Fibroblast of skin of back (primary cell): ENCODE measurements around the gene BOLA1.
A peak's percentile ranks its signal among the peaks of the same experiment; 100 is the strongest.
"Not testable (repeated sequence)": the region's sequence is repeated elsewhere in the genome, so short reads cannot be mapped to it uniquely, and the experiment has no call there.

Experiments
- DNase-seq: peaks from one replicate; pipeline ENCODE4 v3.0.0-alpha.2; 2013

The BOLA1 gene

DNA sequence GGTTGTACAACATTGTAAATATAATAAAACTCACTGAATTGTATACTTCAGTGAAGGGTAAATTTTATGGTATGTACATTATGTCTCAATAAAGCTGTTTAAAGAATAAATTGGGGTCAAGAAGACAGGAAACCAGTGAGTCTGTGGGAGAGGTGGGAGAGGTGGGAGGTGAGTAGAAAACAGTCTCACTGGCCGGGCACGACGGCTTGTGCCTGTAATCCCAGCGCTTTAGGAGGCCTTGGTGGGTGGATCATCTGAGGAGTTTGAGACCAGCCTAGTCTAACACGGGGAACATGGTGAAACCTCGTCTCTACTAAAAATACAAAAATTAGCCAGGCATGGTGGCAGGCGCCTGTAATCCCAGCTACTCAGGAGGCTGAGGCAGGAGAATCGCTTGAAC, 33.1 kb downstream of the BOLA1 start:
- no peak for DNase-seq

DNA sequence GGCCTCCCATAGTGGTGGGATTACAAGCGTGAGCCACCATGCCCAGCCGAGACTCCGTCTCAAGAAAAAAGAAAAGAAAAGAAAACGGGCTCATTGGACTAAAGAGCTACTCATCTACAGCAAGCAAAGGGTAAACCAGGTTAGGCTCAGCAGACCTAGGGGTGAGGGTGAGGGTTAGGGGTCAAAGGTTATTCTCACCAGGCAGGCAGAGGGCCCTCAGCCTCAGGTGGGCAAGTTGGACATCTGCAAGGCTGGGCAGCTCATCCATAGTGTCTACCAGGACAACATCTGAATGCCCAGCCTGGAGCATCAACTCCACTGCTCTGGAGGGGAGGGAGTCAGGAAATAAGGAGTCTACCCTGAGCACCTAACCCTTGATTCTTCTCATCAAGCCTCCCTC, 33.8 kb downstream of the BOLA1 start:
- no peak for DNase-seq

DNA sequence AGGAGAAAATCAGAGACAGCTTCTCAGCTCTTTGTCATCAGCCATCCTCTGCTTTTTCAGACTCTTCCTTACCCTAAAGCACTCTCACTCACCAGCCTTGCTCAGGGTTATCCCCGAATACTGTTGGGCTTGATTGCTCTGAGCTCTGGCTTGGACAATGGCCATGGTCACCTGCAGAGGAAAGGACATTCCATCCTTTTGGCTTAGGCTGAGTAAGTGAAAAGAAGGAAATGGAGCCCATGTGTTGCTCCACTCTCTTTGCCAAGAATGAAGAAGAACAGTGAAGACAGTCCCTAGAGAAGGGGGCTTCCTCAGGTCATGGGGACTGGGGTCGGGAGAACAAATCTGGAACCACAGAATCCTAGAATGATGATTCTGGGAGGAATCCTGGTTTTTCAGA, 35.0 kb downstream of the BOLA1 start:
- no peak for DNase-seq

DNA sequence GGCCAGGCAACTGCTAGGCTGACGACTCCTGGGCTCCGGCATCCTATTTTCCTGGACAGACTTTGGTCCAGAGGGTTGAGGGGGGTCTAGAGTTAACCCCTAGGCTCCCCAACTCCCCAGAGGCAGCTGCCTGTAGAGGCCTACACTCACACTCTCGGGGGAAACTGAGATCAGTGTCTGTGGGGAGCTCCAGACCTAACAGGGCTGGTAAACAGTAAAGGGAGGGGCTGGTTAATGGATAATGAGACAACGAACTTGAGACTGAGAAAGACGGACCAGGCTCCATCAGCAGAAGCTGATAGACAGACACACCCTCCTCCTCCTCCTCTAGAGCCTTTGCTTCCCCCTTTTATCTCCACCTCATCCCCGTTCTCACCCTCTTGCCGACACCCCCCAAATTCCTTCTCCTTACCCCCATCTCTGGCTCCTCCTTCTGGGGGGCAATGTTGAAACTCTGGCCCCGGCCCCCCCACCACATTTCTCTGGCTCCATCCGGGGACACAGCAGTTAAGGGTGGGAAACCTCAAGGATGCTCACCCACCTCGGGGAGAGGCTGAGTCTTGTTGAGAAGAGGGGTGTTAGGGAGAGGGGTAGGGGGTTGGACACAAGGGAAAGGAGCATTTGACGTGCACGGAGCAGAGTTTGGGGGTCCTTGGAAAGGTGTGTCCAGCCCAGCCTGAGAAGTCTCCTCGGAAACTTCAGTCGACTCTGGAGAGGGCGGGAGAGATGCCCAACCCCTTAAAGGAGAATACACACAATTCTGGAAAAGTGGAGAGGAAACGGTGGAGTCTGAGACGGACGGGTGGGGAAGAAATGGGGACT, 37.0 kb downstream of the BOLA1 start, which contains the start of gene MTMR11:
MTMR11 (minus strand) TSS at position 710 of the 822 bp plus-strand sequence; CDS start at position 478, 232 bp downstream.
- peak; percentile 52 for DNase-seq

DNA sequence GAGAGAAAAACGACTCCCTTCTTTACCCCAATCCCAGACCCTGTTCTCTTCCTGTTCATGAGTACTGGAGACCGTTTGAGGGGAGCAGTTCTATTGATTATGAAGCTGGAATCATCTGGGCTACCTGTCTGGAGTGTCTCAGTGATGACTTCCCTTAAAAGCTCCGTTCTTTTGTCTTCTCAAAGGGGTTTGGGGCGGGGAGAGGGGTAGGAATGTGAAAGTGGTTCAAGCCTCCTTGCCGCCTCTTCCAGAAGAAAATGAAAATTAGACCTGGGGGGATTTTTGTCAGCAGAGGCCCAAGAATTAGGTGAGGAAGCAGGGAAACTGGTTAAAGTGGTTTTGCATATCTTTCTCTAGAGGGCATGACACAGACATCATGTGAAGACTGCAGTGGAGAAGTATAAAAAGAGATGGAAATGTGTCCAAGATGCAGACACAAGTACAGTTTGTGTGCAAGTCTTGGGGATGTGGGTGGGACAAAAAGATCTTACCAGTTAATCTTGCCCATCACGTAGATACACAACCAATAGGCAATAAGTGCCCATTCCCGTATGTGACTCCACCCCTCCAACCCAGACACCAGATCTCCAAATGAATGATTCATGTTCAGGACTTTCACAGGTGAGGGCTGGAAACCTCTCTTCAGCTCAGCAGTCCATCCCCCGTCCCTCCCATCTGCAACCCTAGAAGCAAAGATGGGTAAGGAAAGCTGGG, 37.8 kb downstream of the BOLA1 start:
- DNase-seq, result peak; percentile 37

DNA sequence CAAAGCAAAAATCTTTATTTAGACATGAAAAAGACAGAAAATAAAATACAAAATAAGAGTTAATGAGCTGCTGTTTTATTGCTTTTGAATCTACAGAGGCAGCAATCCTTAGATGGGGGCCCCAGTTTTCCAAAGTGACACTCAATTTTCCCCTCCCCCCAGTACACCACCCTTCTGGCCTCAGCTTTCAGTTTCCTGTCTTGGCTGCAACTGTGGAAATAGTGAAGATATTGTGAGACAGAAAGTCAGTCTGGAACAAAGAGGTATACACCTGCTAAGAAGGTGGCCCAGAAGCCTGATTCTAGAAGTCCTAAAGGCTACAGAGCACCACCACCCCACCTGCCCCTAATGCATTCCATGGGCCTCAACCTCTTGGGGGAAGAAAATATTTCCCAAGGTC, 38.4 kb downstream of the BOLA1 start:
- no peak for DNase-seq

DNA sequence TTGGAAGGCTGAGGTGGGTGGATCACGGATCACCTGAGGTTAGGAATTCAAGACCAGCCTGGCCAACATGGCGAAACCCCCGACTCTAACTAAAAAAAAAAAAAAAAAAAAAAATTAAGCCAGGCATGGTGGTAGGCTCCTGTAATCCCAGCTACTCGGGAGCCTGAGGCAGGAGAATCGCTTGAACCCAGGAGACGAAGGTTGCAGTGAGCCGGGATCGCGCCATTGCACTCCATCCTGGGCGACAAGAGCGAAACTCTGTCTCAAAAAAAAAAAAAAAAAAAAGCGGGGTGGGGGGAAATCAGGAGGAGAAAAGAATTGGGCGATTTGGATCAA, 39.3 kb downstream of the BOLA1 start:
- not testable (repeated sequence) for DNase-seq

DNA sequence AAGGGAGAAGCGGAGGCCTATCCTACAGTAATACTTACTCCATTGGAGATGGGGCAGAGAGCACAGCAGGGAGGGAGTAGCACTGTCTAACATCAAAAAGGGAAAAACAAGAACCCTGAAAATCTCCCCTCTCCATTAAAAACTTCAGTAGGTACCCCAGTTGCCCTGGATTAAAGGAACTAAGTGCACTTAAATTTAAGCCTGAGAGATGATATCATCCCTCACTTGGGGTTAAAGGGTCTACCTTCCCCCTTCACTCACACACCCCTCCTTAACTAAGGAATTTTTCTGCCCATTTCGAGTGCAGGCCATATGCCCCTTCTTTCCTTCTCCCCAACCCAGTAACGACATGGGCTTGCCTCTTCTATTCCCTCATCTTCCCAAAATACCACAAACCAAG, 41.1 kb downstream of the BOLA1 start:
- DNase-seq, result no peak

DNA sequence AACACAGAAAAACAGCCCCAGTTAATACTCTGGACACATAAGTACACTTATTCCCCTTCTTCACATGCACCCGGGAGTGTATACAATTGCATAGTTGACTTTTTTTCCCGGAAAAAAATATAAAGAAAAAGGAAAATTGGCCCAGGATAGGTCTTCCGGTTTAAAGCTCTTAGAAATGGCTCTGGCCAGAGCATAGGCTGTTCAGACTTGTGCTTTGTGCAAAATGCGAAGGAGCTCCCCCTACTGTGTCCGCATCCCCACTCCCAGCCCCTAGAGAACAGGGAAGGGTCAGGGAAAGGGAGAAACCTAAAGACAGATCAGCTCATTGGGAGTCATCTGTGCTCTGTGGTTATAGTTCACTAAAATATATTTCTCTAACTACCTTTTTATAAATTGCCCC, 42.8 kb downstream of the BOLA1 start:
- DNase-seq, result peak; percentile 27

DNA sequence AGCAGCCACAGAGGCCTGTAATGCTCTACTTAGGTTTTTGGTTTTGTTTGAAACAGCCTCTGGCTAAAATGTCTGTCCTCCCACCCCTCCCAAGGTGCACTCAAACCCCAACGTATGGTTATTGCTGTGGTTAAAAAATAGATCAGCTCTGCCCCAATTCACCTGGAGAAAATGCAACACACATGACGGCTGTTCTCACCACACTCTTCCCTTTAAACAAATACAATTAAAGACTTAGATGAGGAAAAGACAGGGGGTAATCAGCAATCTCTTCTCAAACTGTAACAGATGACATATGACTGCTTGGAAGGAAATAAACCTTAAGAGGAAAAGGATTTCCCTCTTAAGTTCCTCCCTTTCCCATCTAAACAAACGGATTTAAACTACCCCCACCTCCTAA, 43.5 kb downstream of the BOLA1 start:
- no peak for DNase-seq

DNA sequence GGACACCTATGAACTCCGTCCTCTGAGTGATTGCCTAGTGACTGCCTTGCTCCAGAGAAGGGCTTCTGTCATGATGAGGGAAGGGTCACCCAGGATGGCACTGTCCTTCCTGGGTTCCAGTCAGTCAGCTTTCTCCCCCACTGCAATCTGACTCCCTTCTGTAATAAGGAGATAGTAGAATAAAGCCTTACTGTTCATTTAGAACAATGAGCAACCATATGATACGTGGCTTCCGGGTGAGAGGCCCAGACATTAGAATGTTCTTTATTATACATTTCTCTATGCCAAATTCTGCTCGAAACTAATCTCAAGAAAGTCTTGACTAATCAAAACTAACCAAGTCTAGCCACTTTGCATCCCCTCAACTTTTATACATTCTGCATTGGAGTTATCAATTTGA, 45.8 kb downstream of the BOLA1 start:
- no peak for DNase-seq

DNA sequence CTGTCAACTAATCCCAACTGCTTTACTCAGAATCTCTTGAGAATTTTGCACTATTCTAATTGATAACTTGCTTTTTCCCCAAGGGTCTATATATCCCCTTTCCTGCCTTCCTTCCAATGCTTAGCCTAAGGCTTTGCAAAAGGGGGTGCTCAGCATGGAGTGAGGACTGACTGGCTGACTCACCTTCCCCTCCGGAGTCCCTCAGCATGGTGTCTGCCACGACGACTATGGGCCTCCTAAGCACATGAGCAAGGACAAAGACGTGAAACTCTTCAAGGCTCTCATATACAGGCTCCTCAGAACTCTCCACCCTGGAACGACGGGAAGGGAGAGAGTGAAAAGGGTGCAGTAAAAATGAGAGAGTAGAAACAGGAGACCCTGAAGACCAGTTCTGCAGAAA, 50.5 kb downstream of the BOLA1 start:
- DNase-seq, result no peak
